Limb (tissue), 2 donors: ENCODE results near the gene STIM1.

Source experiments
- DNase-seq, 2 donors: peaks; one replicate each; pipeline ENCODE4 v3.0.0-alpha.2; 2016; ENCODE audit errors: extremely low spot score in 2 of 2

STIM1 gene

GRCh38 chr11:4064278-4064955 is 209.0 kb downstream of the STIM1 start:
- DNase-seq: no peak

GRCh38 chr11:4065086-4065485 is 209.6 kb downstream of the STIM1 start:
- no peak for DNase-seq

DNA sequence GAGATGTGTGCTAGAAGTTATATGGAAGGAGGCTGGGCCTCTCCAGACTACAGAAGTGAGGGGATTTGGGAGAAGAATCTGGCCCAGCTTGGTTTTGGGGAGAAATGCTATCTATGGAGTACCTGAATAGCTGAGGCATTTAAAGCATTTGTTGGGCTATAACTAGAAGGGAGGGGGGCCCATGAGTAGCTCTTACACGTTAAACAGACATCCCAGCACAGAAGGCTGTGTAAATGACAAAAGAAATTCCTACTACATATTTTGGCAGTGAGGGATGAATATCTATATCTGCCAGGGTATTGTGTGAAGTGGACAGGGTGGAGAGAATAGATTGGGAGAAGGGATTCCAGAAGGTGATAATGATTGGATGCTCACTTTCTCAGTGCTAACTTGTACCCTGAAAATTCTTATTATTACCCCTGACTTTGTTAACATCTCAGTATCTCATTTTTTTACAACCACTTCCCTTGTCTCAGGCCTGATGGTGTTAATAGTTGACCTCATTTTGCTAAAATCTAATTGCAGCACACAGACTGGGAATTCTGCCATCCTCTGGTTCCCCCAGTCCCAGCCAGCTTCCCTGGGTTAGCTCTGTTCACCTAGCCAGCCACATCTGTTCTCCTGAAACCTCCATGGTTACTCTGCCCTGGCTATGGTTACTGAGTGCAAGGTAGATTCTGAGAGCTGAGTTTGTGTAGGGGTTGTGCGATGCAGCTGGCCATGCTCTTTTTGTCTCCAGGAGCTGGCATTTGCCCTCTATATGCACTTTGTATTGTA is 210.3 kb downstream of the STIM1 start:
- DNase-seq: no peak

GRCh38 chr11:4066910-4067309 is 211.4 kb downstream of the STIM1 start:
- DNase-seq: no peak

DNA sequence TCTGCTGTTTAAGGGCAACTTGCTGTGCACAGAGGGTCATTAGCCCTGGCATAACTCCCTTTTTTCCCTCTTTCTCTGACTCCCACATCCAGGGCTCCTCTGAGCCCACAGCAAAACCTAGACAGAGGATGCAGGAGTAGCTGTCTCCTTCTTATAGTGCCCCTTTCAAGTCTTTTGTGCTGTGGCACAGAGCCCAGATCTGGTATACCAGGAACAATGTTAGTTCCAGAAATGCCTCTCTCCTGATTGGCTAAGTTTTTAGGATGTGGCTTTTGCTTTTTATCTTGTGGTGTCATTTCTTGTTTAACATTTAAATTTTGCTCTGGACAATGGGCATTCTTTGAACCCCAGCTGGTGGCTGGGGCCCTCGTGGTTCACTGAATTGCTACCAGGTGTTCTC is 213.5 kb downstream of the STIM1 start:
- no peak for DNase-seq

DNA sequence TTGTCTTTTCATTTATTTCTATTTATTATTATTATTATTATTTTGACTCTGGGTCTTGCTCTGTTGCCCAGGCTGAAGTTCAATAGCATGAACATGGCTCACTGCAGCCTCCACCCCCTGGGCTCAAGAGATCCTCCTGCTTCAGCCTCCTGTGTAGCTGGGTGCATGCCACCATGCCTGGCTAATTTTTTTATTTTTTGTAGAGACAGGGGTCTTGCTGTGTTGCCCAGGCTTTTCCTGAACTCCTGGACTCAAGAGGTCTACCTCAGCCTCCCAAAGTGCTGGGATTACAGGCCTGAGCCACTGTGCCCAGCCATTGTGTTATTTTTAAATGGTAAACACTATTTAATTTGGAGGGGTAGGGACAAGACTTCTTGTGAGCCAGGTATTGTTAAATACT is 215.9 kb downstream of the STIM1 start:
- DNase-seq: no peak

DNA sequence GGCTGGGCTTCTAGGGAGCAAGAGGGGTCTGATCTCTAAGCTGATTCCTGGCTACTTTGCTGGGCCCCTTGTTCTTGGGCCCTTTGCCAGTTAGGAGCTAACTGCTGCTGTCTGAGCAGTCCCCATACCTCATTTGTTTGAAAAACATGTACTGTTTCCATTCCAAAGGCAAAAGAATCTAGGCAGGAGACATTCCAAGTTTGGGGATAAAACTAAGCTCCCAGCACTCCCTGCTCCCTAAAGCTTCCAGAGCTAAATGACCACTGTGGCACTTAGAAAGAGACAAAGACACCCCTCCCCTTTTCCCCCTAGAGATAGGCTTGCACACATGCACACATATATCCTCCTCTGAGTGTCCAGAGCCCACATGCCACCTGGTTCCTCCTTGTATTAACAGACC is 216.4 kb downstream of the STIM1 start:
- no peak for DNase-seq

- peak; percentile 62 to 92 for DNase-seq
Observed at GRCh38 chr11:4072668-4073285, 217.3 kb downstream of the STIM1 start.

GRCh38 chr11:4074266-4074665 is 218.8 kb downstream of the STIM1 start:
- DNase-seq: no peak

DNA sequence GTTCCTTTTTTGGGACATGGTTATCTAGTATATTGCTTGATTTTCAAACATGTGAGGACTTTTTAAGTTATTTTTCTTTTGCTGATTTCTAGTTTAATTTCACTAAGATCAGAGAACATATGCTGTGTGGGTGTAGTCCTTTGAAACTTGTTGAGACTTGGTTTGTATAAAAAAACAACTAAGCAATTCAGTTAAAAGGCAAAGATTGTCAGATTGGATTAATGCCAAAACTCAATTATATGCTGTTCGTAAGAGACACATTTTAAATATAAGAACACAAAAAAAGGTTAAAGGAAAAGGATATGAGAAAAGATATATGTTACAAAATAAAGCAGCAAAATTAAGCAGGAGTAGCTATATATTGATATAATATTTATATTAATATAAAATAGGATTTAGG is 221.3 kb downstream of the STIM1 start:
- no peak for DNase-seq

DNA sequence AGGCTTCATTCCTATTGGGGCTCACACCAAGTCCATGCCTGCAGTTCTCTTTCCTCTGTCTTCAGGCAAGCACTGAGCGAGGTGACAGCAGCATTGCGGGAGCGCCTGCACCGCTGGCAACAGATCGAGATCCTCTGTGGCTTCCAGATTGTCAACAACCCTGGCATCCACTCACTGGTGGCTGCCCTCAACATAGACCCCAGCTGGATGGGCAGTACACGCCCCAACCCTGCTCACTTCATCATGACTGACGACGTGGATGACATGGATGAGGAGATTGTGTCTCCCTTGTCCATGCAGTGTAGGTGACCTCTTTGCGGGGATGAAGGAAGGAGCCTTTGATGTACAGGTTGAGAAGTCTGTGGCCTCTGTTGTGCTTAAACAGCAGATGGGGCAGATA is 227.7 kb downstream of the STIM1 start:
- DNase-seq: no peak

DNA sequence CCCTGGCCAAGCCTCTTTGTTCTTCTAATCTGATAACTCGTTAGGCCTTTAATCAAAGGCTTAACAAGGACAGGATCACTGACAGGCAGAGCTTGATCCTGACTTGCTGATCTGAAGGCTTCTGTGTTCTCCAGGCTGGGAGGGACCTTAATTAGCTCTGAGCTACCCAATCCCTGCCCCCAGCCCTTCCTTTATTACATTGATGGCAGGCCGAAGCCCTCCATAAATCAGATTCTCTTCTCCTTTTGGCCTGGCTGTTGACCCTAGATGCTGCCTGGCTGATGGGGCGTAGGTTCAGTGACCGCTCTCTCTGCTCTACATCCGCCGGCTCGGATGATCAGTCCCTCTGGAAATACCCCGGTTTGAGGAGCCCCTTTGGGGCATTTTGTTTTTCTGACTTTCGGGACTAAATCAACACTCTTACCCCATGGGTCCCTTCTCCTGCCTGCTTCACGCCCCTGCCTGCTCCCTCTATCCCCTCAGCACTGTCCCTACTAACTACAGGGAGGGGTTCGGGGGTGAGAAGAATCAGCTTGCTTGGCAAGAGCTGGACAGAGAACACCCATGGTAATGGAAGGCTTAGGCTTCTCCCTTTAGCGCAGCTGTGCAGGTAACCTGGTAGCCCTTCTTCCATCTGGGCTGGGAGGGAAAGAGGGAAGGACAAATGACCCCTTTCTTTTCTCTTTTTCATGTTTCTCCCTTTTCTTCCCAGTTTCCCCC is 229.1 kb downstream of the STIM1 start:
- no peak for DNase-seq

DNA sequence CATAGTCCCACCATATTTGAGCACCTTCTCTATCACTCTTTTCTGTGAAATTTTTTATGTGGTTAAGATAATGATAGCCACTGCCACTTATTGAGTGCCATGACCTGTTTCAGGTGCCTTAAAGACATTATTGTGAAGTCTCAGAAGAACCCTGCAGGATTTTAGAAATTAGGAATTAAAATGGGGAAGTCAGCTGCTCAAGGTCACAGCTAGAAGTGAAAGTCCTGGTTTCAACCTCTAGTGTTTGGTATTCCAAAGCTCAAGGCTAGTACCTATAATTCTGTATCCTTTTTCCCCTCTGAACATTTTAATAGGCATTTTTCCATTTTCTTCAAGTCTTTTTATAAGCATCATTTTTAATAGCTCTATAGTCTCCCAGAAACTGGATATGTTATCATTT is 230.1 kb downstream of the STIM1 start:
- no peak for DNase-seq

DNA sequence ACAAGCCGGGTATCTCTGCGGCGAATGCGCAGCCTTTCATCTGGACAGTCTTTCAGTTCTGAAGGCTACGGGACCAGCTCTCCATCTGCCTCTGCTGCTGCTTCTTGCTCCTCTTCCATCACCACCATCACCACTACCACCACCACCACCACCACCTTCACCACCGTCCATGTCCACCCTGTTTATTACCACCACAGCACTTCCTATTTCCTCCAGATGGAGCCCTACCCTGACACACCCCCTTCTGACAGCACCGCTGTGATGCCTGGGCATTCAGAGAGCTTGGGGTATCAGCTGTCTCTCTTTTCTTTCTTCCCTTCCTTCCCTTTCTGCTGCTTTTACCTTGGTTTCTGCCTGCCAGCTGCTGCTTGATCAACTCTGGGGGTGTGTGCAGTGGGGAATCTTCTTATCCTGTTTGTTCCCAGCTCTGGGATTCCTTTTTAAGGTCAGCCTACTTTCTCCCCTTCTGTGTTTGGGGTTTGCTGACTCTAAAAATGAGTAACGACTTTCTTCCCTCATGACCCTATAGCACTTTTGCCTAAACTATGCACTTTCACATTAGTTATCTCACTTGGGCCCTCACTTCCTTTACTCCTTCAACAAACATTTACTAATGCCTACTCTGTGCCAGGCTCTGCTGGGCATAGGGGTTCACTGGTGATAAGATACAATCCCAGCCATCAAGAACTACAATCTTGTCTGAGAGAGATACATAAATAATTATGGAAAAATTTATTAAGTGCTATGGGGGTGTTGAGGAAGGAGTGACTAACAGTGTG is 231.3 kb downstream of the STIM1 start:
- DNase-seq: no peak

DNA sequence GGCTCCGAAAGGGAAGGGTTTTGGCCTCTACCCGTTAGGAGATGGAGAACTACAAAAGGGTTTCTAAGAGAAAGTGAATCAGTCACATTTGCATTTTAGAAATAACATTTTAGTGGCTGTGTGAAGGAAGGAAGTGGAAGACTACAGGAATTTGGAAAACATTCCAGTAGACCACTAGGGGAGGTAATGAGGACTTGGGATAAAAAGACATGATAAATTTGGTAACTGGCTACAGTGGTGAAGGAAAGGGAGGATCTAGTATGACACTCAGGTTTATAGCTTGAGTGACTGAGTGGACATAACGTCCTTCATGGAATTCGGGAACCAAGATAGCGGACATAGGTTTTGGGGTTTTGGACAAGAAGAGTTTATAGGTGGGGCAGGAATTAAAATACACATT is 232.1 kb downstream of the STIM1 start:
- DNase-seq: no peak

DNA sequence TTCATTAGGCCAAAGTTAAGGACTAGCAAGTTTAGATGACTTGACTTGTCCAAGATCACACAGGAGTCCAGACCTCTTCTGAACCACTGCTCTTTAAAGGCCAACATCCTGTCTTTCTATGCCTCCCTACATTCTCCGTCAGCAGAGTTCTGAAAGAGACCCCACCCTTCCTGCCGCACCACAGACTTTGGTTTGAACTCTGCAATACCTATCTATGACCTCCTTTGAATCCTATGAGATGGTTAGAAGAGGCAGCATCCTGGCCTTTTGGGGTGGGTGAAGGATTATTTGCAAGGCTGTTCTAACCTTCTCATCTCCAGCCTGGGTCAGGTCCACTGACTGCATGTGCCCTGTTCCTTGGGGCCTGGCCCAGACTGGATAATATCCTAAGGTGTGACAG is 234.8 kb downstream of the STIM1 start:
- DNase-seq: no peak

GRCh38 chr11:4092026-4092425 is 236.6 kb downstream of the STIM1 start:
- no peak for DNase-seq

GRCh38 chr11:4093519-4094347 is 238.3 kb downstream of the STIM1 start:
- DNase-seq: no peak

DNA sequence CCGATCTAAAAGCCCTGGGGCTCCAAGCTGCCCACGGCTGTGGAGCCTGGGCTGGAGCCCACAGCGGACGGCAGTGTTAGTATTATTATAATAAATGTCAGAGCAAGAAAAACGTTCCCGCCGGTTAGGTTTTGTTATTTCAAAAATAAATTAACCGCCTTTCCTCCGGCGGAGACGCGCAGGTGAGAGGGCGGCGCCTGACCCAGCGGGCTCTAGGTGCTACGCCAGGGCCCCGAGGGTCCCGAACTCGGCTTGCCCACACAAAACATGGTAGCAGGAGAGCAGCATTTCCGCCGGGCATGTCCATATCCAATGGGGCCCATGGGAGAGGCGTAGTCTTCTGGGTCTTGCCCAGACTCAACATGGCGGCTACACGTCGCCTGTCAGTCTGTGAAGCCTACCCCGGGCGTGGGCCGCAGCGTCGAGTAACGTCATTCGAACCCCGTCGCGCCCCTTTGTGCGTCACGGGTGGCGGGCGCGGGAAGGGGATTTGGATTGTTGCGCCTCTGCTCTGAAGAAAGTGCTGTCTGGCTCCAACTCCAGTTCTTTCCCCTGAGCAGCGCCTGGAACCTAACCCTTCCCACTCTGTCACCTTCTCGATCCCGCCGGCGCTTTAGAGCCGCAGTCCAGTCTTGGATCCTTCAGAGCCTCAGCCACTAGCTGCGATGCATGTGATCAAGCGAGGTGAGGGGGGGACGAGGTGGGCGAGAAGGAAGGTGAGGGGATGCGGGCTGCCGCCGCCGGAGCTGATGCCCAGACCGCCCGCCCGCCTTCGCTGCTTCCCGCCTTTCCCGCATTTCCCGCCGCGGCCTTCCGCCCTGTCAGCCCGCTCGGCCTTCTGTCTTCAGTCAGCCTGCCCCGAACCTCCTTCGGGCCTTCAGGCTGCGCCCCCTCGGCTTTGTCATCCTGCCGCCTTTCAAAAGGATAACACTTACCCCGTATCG is 239.2 kb downstream of the STIM1 start, which contains the start of gene RRM1:
Gene RRM1 (plus strand): TSS at position 452 of the 944 bp plus-strand sequence. CDS start 214 bp downstream, at position 666.
- peak; percentile 96 to 99 for DNase-seq
